NCI-H1436 treated with DMSO at 0.1 percent for 48 hours (cell line): ENCODE data around the gene ANKRD63.

Source experiments
- DNase-seq: peaks from one replicate; lab custom pipeline; 2025; lab: John Stamatoyannopoulos, UW

The ANKRD63 gene

GRCh38 chr15:40295877-40296560 lies 13.2 kb upstream of the ANKRD63 start:
- DNase-seq = no peak

GRCh38 chr15:40295297-40295696 lies 12.4 kb upstream of the ANKRD63 start:
- DNase-seq = no peak

- no peak for DNase-seq
Measured at GRCh38 chr15:40293905-40294895, 11.3 kb upstream of the ANKRD63 start.

GRCh38 chr15:40293006-40293405 lies 10.1 kb upstream of the ANKRD63 start:
- no peak for DNase-seq

GRCh38 chr15:40292246-40292645 lies 9.4 kb upstream of the ANKRD63 start:
- DNase-seq = no peak

- DNase-seq = no peak
Measured at GRCh38 chr15:40290918-40291574, 8.2 kb upstream of the ANKRD63 start.

GRCh38 chr15:40290545-40290917 lies 7.7 kb upstream of the ANKRD63 start:
- no peak for DNase-seq

- no peak for DNase-seq
Measured at GRCh38 chr15:40289140-40289775, 6.4 kb upstream of the ANKRD63 start.

GRCh38 chr15:40287968-40288367 lies 5.1 kb upstream of the ANKRD63 start:
- no peak for DNase-seq

- DNase-seq = no peak
Measured at GRCh38 chr15:40287505-40287904, 4.6 kb upstream of the ANKRD63 start.

- DNase-seq = no peak
Measured at GRCh38 chr15:40286794-40287193, 3.9 kb upstream of the ANKRD63 start.

GRCh38 chr15:40286061-40286532 lies 3.2 kb upstream of the ANKRD63 start:
- DNase-seq = no peak

- no peak for DNase-seq
Measured at GRCh38 chr15:40285554-40286011, 2.7 kb upstream of the ANKRD63 start.

GRCh38 chr15:40285151-40285550 lies 2.3 kb upstream of the ANKRD63 start:
- no peak for DNase-seq

- no peak for DNase-seq
Measured at GRCh38 chr15:40283615-40284300, 894 bp upstream of the ANKRD63 start.

GRCh38 chr15:40282147-40282868 lies 556 bp downstream of the ANKRD63 start:
- DNase-seq = no peak

- DNase-seq = no peak
Measured at GRCh38 chr15:40281801-40282146, 1.1 kb downstream of the ANKRD63 start.

GRCh38 chr15:40281057-40281800 lies 1.6 kb downstream of the ANKRD63 start:
- DNase-seq = no peak

- no peak for DNase-seq
Measured at GRCh38 chr15:40280260-40281056, 2.4 kb downstream of the ANKRD63 start.
